ENCODE data around the gene BLVRB.
A peak's percentile ranks its signal among the peaks of the same experiment; 100 is the strongest.
"Not testable (repeated sequence)": the region's sequence is repeated elsewhere in the genome, so short reads cannot be mapped to it uniquely, and the experiment has no call there.

Gene BLVRB

DNA sequence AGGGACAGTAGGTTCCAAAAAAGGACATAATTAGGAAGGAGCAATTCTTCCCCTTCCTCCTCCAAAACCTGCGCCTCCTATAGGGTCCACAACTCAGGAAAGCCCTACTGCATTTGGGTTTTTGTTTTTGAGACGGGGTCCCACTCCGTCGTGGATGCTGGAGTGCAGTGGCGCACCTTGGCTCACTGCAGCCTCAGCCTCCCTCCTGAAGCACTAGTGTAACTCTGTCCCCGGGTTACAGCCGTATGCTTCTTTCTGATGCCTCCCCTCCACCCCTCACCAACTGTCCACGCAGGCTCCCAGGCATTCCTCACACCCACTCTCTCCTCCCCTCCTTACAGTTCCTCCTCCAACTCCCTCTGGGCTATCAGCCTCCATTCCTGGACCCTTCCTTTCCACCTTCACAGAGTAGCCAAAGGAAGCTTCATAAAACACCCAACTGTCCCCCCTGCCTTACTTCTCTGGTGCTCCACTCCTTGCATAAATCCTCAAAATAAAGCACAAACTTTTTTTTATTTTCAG, 19.2 kb downstream of the BLVRB start:
- no peak for DNase-seq

DNA sequence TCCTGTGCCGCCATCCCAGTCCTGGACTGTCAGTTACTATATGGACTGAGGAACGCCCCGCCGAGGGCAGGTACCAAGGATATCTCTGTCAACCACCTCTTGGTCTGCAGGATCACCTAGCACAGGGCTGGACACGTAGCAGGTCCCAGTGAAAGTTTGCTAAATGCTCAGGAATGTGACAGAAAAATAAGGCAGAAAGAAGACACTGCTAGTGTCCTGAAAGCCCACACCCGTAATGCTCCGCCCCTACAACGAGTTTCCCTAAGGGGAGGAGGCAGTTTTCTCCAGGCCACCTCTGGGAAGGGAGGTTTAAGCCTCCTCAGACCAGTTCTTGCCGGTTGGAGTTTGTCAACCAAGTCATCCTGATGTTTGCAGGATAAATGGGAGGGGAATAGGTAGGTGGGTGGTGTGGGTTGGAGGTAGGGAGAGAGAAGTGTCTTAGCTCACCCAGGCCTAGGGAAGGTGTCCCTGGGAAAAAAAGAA, 19.7 kb downstream of the BLVRB start:
- no peak for DNase-seq

DNA sequence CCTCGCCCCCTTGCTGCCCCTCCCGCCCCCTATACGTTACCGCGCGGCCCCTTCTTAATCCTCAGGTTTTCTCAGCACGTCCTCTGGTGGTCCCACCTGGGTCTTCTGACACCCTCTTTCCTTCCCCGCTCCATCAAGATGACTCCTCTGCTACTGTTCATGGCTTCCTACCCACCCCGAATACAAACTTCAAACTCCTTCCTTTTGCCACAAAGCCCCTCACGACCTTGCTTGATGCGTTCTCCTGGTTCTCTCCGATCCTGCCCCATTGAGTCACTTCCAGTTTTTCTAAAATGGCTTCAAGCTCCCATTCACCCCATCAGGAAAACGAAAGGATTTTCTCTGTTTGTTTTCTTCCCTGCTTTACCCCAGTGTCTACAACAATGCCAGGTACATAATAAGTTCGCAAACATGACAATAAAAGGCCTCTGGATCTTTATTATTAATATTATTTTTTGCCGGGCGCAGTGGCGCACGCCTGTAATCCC, 20.7 kb downstream of the BLVRB start:
- DNase-seq, result no peak

DNA sequence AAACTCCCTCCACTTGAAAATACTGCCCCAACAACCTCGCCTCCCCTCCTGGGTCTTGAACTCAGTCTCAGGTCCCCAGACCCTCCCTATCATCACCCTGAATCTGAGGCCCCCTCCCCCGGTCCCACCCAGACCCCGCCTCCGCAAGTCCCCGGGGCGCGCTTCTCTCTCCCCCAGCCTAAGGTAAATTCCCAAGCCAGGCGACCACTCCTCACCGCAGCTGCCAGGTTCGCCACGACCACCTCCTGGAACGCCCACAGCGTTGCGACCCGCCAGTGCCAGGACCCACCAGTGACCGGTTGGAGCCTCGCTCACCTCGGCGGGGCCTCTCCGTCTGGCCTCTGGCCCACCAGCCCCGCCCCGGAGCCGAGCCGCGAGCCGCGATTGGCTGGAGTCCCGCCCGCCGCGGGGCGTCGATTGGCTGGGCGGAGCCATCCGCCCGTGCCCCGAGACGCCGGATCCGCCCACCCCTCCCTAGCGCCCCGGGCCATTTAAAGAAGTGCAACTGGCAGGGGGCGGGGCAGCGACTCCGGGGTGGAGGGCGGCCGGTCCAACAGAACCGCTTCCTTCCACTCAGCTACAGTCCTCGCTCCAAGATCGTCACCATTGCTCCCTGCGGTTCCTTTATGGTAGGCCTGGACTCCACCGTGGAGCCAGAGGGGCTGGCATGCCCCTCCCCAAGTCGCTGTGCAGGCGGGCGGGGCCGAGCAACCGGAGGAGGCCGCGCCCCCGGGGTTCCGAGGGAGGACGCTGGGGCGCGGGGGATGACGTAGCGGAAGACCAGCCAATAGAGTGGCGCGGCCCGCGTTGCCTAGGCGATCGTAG, 21.3 kb downstream of the BLVRB start, which contains the start of gene SERTAD3:
TSS of gene SERTAD3 (minus strand) at position 336 of the 825 bp plus-strand sequence. CDS start 2,255 bp downstream, outside the sequence.
- DNase-seq, result peak; percentile 98

DNA sequence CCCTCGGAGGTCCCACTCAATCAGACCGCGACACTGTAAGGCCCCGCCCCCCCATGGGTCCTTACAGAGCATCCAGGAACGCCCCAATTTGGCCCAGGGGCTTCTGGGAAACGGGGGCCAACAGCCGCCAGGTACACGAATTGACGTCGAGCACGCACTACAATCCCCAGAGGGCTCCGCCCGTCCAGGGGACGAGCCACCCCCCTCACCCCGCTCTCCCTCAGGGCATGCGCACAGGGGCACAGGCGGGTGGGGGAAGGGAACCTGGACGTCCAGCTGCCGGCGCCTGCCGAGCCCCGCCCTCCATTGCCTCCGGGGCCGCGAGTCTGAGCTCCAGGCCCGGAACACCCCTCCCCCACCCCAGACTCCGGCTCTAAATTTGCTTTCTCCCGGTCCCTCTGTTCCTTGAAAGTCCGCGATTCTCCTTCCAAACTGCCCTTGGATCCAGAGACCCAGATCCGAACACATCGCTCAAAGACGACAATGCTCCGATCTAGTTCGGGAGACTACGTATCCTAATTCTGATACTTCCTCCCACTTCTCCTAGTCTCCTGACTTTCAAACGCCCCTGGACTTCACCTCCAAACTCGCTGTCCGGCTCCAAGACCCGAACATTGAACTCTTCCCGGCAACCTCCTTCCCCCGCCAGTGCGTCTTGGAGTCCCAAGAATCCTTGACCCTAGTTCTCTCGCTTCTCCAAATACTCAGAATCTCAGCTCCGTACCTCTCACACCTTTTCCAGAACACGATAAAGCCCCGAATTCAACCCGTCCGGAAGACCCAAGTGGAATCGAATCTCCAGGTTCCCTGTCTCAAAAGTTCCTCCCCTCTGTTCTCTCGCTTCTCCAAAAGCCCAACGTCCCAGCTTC, 22.2 kb downstream of the BLVRB start:
- DNase-seq, result peak; percentile 100

DNA sequence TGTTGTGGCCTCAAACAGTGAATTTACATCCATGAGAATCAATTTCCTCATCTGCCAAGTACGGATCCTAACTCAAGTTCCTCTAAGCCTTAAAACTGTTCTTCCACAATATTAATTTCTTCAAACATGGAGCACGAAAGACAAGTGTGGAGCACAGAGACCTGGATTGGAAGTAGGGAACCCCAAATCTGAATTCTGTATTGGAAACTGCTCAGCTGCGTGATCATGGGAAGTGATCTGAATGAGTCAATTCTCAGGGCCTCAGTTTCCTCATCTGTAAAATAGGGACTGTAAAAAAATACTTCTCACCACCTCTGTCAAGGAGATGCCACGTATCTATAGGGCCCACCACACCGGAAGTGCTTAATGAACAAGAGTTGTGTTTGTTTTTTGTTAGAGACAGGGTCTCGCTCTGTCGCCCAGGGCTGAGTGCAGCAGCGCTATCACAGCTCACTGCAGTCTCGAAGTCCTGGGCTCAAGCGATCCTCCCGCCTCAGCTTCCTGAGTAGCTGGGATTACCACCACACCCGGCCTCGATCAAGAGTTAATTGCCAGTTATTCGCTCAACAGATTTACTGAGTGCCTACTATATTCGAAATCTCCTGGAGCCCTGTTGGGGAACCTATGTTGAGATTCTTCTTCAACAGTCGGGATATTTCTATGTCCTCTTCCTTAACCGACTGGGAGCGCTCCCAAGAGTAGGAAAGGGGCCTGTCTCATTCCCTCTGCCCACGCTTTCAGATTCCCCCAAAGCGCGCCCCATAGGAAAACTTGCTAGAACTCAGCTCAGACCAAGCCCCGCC, 23.0 kb downstream of the BLVRB start:
- DNase-seq, result no peak

DNA sequence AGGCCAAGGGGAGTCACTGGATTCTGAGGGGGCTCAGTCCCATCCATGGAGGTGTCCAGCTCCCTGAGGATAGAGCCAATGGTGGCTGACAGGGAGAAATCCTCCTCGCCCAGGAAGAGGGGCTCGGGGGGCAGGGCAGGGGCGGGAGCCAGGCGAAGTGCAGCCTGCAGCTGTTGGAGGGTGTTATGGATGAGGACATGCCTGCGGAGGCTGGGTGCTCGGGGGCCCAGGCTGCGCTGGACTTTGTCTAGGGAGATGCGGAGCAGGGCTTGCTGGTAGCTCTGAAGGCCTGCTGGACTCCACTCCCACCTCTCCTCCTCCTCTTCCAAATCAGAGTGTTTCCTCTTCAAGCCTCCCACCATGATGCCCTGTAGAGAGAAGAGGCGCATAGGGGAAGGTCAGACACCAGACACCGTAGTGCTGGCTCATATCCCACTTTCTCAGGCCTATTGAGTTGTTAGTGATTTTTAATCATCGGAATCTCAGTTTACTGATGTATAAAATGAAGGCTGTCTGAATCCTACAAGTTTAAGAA, 23.8 kb downstream of the BLVRB start:
- no peak for DNase-seq

DNA sequence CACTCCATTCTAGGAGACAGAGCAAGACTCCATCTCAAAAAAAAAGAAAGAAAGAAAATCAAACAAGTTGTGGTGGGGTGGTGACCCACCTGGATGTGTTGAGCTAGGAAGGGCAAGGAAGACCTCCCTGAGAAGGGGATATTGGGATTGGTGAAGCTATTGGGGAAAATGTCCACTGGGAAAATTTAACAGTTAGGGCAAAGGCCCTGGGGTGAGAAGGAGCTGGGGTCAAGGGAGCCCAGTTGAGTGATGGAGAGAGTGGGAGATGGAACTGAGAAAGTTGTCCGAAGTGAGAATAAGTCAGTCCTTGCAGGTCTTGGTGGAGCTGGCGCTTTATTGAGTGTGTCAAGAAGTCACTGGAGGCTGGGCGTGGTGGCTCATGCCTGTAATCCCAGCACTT, 27.3 kb downstream of the BLVRB start:
- no peak for DNase-seq

DNA sequence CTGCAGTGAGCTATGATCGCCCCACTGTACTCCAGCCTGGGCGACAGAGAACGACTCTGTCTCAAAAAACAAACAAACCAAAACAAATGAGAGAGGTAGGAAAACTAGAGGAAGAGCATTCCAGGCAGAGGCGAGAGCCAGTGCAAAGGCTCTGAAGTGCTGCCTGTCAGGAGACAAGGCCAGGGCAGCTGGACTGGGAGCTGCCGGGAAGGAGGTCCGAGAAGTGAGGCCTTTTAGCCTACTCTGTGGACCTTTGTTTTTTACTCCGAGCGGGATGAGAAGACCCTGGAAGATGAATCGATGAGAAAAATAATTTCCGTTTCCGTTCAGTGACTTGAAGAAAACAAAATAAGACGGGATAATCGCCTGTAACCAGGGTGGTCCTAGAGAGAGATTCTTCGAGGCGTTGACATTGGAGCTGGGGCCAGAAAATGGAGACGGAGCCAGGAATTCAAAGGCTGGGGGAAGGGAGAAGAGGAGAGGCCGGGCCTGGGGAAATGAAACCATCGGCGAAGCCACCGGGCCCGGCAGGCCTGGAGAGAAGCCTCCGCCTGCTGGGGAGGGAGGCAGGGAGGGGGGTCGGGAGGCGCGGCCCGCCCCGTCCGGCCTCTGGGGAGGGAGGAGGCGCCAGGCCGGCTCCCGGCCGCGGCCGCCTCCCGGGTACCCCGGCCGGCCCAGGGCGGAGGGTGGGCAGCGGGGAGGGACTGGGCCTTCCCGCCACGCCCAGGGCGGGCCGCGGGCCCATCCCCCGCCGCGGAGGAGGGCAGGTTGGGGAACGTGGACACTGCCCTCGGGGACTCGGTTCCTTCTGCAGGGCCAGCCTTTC, 31.9 kb downstream of the BLVRB start:
- peak; percentile 95 for DNase-seq

DNA sequence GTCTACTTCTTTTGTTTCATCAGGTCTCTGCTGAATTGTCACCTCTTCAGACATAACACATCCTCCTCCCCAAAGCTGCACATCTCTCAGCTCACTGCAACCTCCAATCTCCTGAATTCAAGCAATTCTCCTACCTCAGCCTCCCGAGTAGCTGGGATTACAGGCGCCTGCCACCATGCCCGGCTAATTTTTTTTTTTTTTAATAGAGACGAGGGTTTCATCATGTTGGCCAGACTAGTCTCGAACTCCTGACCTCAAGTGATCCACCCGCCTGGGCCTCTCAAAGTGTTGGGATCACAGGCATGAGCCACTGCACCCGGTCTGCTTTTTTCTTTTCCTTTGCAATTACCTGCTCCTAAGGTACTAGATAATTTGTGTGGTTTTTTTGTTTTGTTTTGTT, 32.8 kb downstream of the BLVRB start:
- DNase-seq, result not testable (repeated sequence)

DNA sequence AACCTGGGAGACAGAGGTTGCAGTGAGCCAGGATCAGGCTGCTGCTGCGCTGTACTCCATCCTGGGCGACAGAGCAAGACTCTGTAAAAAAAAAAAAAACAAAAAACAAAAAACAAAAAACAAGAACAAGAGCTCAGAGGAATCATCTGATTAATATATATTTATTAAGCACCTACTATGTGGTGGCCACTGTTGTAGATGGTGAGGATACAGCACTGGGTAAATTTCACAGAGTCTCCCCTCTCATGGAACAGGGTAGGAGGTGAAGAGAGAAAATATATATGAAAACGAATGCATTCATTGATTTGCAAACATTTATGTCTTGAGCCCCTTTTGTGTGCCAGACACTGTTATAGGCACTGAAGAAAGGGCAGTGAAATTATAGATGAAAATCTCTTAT, 33.8 kb downstream of the BLVRB start:
- no peak for DNase-seq

DNA sequence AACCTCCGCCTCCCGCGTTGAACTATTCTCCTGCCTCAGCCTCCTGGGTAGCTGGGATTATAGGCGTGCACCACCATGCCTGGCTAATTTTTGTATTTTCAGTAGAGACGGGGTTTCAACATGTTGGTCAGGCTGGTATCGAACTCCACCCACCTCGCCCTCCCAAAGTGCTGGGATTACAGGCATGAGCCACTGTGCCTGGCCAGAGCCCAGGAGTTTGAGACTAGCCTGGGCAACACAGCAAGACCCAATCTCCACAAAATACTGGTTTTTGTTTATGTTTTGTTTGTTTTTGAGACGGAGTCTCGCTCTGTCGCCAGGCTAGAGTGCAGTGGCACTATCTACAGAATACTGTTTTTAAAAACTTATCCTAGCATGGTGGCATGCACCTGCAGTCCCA, 35.3 kb downstream of the BLVRB start:
- DNase-seq, result not testable (repeated sequence)

DNA sequence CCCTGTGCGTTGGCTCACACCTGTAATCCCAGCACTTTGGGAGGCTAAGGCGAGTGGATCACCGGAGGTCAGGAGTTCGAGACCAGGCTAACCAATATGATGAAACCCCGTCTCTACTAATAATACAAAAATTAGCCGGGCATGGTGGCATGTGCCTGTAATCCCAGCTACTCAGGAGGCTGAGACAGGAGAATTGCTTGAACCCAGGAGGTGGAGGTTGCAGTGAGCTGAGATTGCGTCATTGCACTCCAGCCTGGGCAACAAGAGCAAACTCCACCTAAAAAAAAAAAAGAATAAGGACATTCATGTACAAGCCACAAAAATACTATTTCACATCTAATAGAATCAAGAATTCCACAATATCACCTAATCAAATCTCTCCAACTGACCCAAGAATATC, 37.3 kb downstream of the BLVRB start:
- not testable (repeated sequence) for DNase-seq

DNA sequence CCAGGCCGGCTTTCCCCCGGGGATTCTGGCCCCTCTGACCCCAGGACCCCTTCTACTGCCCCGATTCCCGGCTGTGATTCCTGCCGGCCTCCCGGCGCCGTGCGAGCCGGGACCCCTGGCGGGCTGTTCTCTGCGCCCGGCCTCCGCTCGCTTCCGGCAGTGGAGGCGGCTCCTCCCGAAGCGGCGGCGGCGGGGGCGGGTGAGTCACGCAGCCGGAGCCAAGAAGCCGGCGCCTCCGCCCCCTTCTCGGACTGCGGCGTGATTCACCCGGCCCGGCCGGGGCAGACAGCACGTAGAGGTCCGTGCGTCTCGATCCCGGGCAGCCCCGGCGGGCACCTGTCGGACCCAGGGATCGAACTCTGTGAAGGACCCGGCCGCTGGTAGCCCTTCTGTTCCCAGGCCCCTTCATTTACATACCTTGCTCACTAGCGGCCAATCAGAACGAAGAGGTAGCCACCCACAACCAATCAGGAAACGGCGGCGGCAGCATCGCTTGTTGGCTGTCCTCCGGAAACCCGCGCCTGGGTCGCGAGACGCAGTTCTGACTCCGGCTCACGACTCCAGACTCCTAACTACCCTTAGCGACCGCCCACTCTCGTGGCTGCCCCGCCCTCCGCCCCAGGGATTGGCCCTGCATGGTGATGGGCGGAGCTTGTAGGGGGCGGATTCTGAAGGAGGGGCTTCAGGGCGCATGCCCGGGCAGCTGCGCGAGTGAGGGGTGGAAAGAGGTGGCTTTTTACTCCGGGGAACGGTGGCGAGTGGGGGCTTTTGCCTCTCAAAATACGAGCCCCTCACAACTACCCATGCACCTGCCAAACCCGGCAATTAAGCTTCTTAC, 39.9 kb downstream of the BLVRB start, which contains the start of gene SERTAD1:
TSS of gene SERTAD1 (minus strand) at position 543 of the 838 bp plus-strand sequence. CDS start 2,446 bp downstream, outside the sequence.
- peak; percentile 100 for DNase-seq

DNA sequence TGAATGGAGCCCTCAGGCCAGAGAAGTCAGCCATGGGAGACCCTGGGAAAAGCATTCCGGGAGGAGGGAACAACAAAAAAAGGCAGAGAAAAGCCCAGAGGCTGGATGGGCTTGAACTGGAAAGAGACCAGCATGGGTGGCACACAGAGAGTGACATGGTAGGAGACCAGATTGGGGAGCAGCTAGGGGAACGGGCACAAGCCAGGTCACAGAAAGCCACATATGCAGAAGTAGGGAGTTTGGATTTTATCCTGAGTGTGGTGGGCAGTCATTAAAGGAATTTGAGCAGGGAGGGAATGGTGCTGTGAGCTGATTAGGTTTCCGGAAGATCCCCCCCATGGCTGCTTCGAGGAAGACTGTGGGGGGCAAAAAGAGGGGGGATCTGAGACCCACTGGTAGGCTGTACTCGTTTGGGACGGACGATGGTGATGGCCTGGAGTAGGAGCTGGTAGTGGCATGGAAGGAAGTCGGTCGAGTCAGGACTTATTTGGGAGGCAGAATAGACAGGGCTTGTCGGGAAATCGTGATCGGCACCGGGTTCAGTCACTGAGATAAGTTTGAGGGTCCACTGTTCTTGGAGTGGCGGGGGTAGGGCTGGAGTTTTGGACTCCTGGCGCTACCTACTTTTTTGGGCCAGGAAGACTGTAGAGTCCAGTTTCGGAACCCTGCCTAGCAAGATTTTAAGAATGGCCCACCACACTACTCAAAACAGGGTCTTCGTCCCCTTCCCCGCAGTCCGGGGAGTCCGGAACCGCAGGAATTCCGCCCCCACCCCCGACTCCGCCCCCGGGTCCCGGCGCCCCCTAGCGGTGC, 40.7 kb downstream of the BLVRB start:
- no peak for DNase-seq

DNA sequence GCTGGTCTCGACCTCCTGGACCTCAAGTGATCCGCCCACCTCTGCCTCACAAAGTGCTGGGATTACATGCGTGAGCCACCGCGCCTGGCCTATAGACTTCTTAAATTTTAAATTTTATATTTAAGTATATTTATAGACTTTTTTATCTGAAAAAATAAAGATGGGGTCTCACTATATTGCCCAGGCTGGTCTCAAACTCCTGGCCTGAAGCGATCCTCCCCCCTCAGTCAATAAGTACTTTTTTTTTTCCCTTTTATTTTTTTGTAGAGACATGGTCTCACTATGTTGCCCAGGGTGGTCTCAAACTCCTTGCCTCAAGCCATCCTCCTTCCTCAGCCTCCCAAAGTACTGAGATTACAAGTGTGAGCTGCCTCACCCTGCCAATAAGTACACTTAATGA, 41.6 kb downstream of the BLVRB start:
- DNase-seq, result no peak

DNA sequence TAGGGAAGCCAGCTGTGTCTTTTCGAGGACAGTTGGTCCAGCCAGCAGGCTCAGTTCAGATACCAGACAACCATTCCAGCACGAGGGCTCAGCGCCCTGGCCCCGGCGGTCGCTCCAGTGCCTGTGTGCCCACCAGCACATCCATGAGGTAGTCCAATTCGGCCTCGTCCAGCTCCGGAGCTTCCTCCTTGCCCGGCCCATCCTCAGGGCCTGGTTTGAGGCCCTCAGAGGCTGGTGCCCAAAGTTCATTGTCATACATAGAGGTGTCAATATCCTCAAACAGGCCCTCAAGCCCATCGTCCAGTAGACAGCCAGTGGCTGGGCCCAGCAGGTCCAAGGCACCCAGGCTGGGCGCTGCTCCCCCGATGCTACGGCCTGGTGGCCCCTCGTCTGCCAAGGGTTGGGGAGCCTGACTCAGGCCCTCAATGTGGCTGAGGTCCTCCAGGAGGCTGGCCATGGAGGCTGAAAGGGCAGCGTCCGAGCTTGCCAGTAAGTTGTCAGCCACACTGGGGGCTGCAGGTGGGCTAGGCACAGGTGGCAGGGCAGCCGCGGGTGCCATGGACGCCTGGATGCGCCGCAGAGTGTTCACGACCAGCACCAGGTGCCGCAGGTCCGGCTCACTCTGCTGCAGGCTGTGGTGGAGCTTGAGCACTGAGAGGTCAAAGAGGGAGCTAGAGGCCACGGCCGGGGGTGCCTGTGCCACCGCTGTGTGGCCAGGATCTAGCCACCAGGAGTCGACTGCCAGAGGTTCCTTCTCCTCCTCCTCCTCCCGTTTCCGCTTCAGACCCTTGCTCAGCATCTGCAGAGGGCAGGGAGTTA, 42.6 kb downstream of the BLVRB start:
- no peak for DNase-seq

All from right hindlimb (tissue), 1 donor.